ENCODE results near the gene PUDP. TPM values are rescaled to one million over a fixed set of nuclear protein-coding genes. Genes with fewer than 3 reads are reported as not detected.
A peak's percentile ranks its signal among the peaks of the same experiment; 100 is the strongest.

PUDP gene
- total and polyA plus RNA-seq, 4 donors: 4.8 to 18.7 (median 7.6) TPM

- ATAC-seq (ENCODE audit: low FRiP score): no peak
- 92 to 94% methylated on average over 3 of the region's 3 CpGs for WGBS, 2 donors
- intact Hi-C loops (cut with DNase I): no loop called here
Observed at GRCh38 chrX:7170898-7171297, 22.9 kb upstream of the PUDP start.

GRCh38 chrX:7169627-7170026 lies 21.7 kb upstream of the PUDP start:
- Histone ChIP-seq H3K27me3 (ENCODE audit: control insufficient read depth in 1 of 2, insufficient read depth in 2 of 2, low read length in 1 of 2) (no peaks in the 10 kb centered on the region), H3K9me3 (ENCODE audit: control insufficient read depth, low read length) (no peaks in the 10 kb centered on the region), H3K4me1 (ENCODE audit: control insufficient read depth in 1 of 2, insufficient read depth in 2 of 2, low read length in 2 of 2) (no peaks in the 10 kb centered on the region), H3K4me3 (ENCODE audit: low read length in 2 of 2) (no peak overlapping the region), H3K36me3 (ENCODE audit: control insufficient read depth in 1 of 2, insufficient read depth in 2 of 2, low read length in 1 of 2) (no peaks in the 10 kb centered on the region), H3K27ac (ENCODE audit: low read depth in 1 of 2, low read length in 2 of 2) (no peak overlapping the region)
- ATAC-seq (ENCODE audit: low FRiP score) (no peak), DNase-seq (no peak)
- 9 to 11% methylated on average over 3 of the region's 3 CpGs for WGBS, 2 donors
- intact Hi-C loops (cut with DNase I): loop anchor here in 1 of 2 donors (10.0 kb wide), 1 partner anchor 165 kb away; no protein-coding TSS in a partner anchor

More at GRCh38 chrX:7170898-7171297, 22.9 kb upstream of the PUDP start:
- Histone ChIP-seq H3K27ac (ENCODE audit: low read depth in 1 of 2, low read length in 2 of 2) (no peak overlapping the region), H3K4me3 (ENCODE audit: low read length in 2 of 2) (no peak overlapping the region), H3K27me3 (ENCODE audit: control insufficient read depth in 1 of 2, insufficient read depth in 2 of 2, low read length in 1 of 2) (no peaks in the 10 kb centered on the region), H3K4me1 (ENCODE audit: control insufficient read depth in 1 of 2, insufficient read depth in 2 of 2, low read length in 2 of 2) (no peaks in the 10 kb centered on the region), H3K9me3 (ENCODE audit: control insufficient read depth, low read length) (no peaks in the 10 kb centered on the region), H3K36me3 (ENCODE audit: control insufficient read depth in 1 of 2, insufficient read depth in 2 of 2, low read length in 1 of 2) (no peaks in the 10 kb centered on the region)
- peak in 1 of 2 donors; percentile 51 for DNase-seq

GRCh38 chrX:7168371-7168770 lies 20.4 kb upstream of the PUDP start:
- DNase-seq: no peak
- ATAC-seq (ENCODE audit: low FRiP score): no peak
- H3K27me3 ChIP-seq (ENCODE audit: control insufficient read depth in 1 of 2, insufficient read depth in 2 of 2, low read length in 1 of 2): no peaks in the 10 kb centered on the region
- no peaks in the 10 kb centered on the region for H3K9me3 ChIP-seq (ENCODE audit: control insufficient read depth, low read length)
- 88 to 98% methylated on average over 1 of the region's 1 CpG for WGBS, 2 donors
- no peak overlapping the region for H3K4me3 ChIP-seq (ENCODE audit: low read length in 2 of 2)
- intact Hi-C loops (cut with DNase I): loop anchor here in 1 of 2 donors (10.0 kb wide), 1 partner anchor 166 kb away; no protein-coding TSS in a partner anchor
- H3K36me3 ChIP-seq (ENCODE audit: control insufficient read depth in 1 of 2, insufficient read depth in 2 of 2, low read length in 1 of 2): no peaks in the 10 kb centered on the region
- no peak overlapping the region for H3K27ac ChIP-seq (ENCODE audit: low read depth in 1 of 2, low read length in 2 of 2)
- H3K4me1 ChIP-seq (ENCODE audit: control insufficient read depth in 1 of 2, insufficient read depth in 2 of 2, low read length in 2 of 2): peaks cover 0 to 3% of the 10 kb centered on the region in 2 donors

- Histone ChIP-seq H3K4me1 (ENCODE audit: control insufficient read depth in 1 of 2, insufficient read depth in 2 of 2, low read length in 2 of 2) (peaks cover 0 to 3% of the 10 kb centered on the region in 2 donors), H3K36me3 (ENCODE audit: control insufficient read depth in 1 of 2, insufficient read depth in 2 of 2, low read length in 1 of 2) (no peaks in the 10 kb centered on the region), H3K9me3 (ENCODE audit: control insufficient read depth, low read length) (no peaks in the 10 kb centered on the region), H3K4me3 (ENCODE audit: low read length in 2 of 2) (no peak overlapping the region), H3K27me3 (ENCODE audit: control insufficient read depth in 1 of 2, insufficient read depth in 2 of 2, low read length in 1 of 2) (no peaks in the 10 kb centered on the region), H3K27ac (ENCODE audit: low read depth in 1 of 2, low read length in 2 of 2) (no peak overlapping the region)
- intact Hi-C loops (cut with DNase I): loop anchor here in 1 of 2 donors (10.0 kb wide), 1 partner anchor 171 kb away; no protein-coding TSS in a partner anchor
- no peak for DNase-seq
- 27 to 38% methylated on average over 3 of the region's 3 CpGs for WGBS, 2 donors
- no peak for ATAC-seq (ENCODE audit: low FRiP score)
Observed at GRCh38 chrX:7164174-7164573, 16.2 kb upstream of the PUDP start.

GRCh38 chrX:7163146-7163677 lies 15.3 kb upstream of the PUDP start:
- H3K27ac ChIP-seq (ENCODE audit: low read depth in 1 of 2, low read length in 2 of 2): no peak overlapping the region
- intact Hi-C loops (cut with DNase I): loop anchor here in 1 of 2 donors (10.0 kb wide), 1 partner anchor 172 kb away; no protein-coding TSS in a partner anchor

GRCh38 chrX:7159149-7159861 lies 11.4 kb upstream of the PUDP start:
- H3K27ac ChIP-seq (ENCODE audit: low read depth in 1 of 2, low read length in 2 of 2): no peak overlapping the region
- no peaks in the 10 kb centered on the region for H3K27me3 ChIP-seq (ENCODE audit: control insufficient read depth in 1 of 2, insufficient read depth in 2 of 2, low read length in 1 of 2)
- peaks cover 0 to under 1% of the 10 kb centered on the region in 2 donors for H3K4me1 ChIP-seq (ENCODE audit: control insufficient read depth in 1 of 2, insufficient read depth in 2 of 2, low read length in 2 of 2)
- H3K4me3 ChIP-seq (ENCODE audit: low read length in 2 of 2): no peak overlapping the region
- no peaks in the 10 kb centered on the region for H3K36me3 ChIP-seq (ENCODE audit: control insufficient read depth in 1 of 2, insufficient read depth in 2 of 2, low read length in 1 of 2)
- 70 to 75% methylated on average over 7 of the region's 7 CpGs for WGBS, 2 donors
- no peak for DNase-seq
- H3K9me3 ChIP-seq (ENCODE audit: control insufficient read depth, low read length): no peaks in the 10 kb centered on the region
- ATAC-seq (ENCODE audit: low FRiP score): no peak
- intact Hi-C loops (cut with DNase I): no loop called here

More at GRCh38 chrX:7163146-7163677, 15.3 kb upstream of the PUDP start:
- peaks cover 0 to 3% of the 10 kb centered on the region in 2 donors for H3K4me1 ChIP-seq (ENCODE audit: control insufficient read depth in 1 of 2, insufficient read depth in 2 of 2, low read length in 2 of 2)
- no peaks in the 10 kb centered on the region for H3K36me3 ChIP-seq (ENCODE audit: control insufficient read depth in 1 of 2, insufficient read depth in 2 of 2, low read length in 1 of 2)
- ATAC-seq (ENCODE audit: low FRiP score): no peak
- WGBS, 2 donors: 11 to 15% methylated on average over 1 of the region's 1 CpG
- H3K4me3 ChIP-seq (ENCODE audit: low read length in 2 of 2): no peak overlapping the region
- no peak for DNase-seq
- no peaks in the 10 kb centered on the region for H3K9me3 ChIP-seq (ENCODE audit: control insufficient read depth, low read length)
- H3K27me3 ChIP-seq (ENCODE audit: control insufficient read depth in 1 of 2, insufficient read depth in 2 of 2, low read length in 1 of 2): no peaks in the 10 kb centered on the region

GRCh38 chrX:7158468-7158990 lies 10.6 kb upstream of the PUDP start:
- Histone ChIP-seq H3K36me3 (ENCODE audit: control insufficient read depth in 1 of 2, insufficient read depth in 2 of 2, low read length in 1 of 2) (no peaks in the 10 kb centered on the region), H3K9me3 (ENCODE audit: control insufficient read depth, low read length) (no peaks in the 10 kb centered on the region), H3K27ac (ENCODE audit: low read depth in 1 of 2, low read length in 2 of 2) (no peak overlapping the region), H3K4me1 (ENCODE audit: control insufficient read depth in 1 of 2, insufficient read depth in 2 of 2, low read length in 2 of 2) (no peaks in the 10 kb centered on the region), H3K27me3 (ENCODE audit: control insufficient read depth in 1 of 2, insufficient read depth in 2 of 2, low read length in 1 of 2) (no peaks in the 10 kb centered on the region), H3K4me3 (ENCODE audit: low read length in 2 of 2) (no peak overlapping the region)
- intact Hi-C loops (cut with DNase I): no loop called here
- no peak for DNase-seq
- no peak for ATAC-seq (ENCODE audit: low FRiP score)
- 79 to 85% methylated on average over 5 of the region's 5 CpGs for WGBS, 2 donors

GRCh38 chrX:7156879-7157278 lies 8.9 kb upstream of the PUDP start:
- no peak for ATAC-seq (ENCODE audit: low FRiP score)
- Histone ChIP-seq H3K4me3 (ENCODE audit: low read length in 2 of 2) (no peak overlapping the region), H3K4me1 (ENCODE audit: control insufficient read depth in 1 of 2, insufficient read depth in 2 of 2, low read length in 2 of 2) (no peaks in the 10 kb centered on the region), H3K36me3 (ENCODE audit: control insufficient read depth in 1 of 2, insufficient read depth in 2 of 2, low read length in 1 of 2) (no peaks in the 10 kb centered on the region), H3K27ac (ENCODE audit: low read depth in 1 of 2, low read length in 2 of 2) (no peak overlapping the region), H3K9me3 (ENCODE audit: control insufficient read depth, low read length) (no peaks in the 10 kb centered on the region), H3K27me3 (ENCODE audit: control insufficient read depth in 1 of 2, insufficient read depth in 2 of 2, low read length in 1 of 2) (no peaks in the 10 kb centered on the region)
- WGBS, 2 donors: 91 to 93% methylated on average over 3 of the region's 3 CpGs
- no peak for DNase-seq
- intact Hi-C loops (cut with DNase I): no loop called here

Data from aorta (tissue), 5 donors.